Stimulated activated CD4-positive, alpha-beta T cell treated with anti-CD3 and anti-CD28 coated beads, Interleukin-2, amount 100 ng/mL, for 48 hours (primary cell): ENCODE measurements around the gene AMBRA1.

Experiments used
- DNase-seq, 2 donors: peaks; one replicate each; pipeline ENCODE4 v3.0.0-alpha.2; 2020

The AMBRA1 gene

GRCh38 chr11:46463701-46464421 is 130.0 kb downstream of the AMBRA1 start:
- no peak for DNase-seq

- DNase-seq = no peak
Observed at GRCh38 chr11:46461461-46461927, 132.3 kb downstream of the AMBRA1 start.

GRCh38 chr11:46458491-46458890 is 135.3 kb downstream of the AMBRA1 start:
- no peak for DNase-seq

- no peak for DNase-seq
Observed at GRCh38 chr11:46457659-46458424, 136.0 kb downstream of the AMBRA1 start.

- DNase-seq = no peak
Observed at GRCh38 chr11:46457021-46457420, 136.8 kb downstream of the AMBRA1 start.

- DNase-seq = no peak
Observed at GRCh38 chr11:46456269-46457001, 137.4 kb downstream of the AMBRA1 start.

- no peak for DNase-seq
Observed at GRCh38 chr11:46455834-46456233, 138.0 kb downstream of the AMBRA1 start.

GRCh38 chr11:46452918-46453517 is 140.8 kb downstream of the AMBRA1 start:
- no peak for DNase-seq

- DNase-seq = no peak
Observed at GRCh38 chr11:46451759-46452158, 142.1 kb downstream of the AMBRA1 start.

GRCh38 chr11:46450846-46451477 is 142.9 kb downstream of the AMBRA1 start:
- no peak for DNase-seq

GRCh38 chr11:46447544-46447943 is 146.3 kb downstream of the AMBRA1 start:
- DNase-seq = no peak

GRCh38 chr11:46445920-46446771 is 147.7 kb downstream of the AMBRA1 start:
- DNase-seq = no peak

- DNase-seq = no peak
Observed at GRCh38 chr11:46445192-46445919, 148.5 kb downstream of the AMBRA1 start.

GRCh38 chr11:46444305-46444704 is 149.5 kb downstream of the AMBRA1 start:
- DNase-seq = no peak

GRCh38 chr11:46438211-46438610 is 155.6 kb downstream of the AMBRA1 start:
- no peak for DNase-seq

GRCh38 chr11:46437122-46437689 is 156.6 kb downstream of the AMBRA1 start:
- no peak for DNase-seq

- DNase-seq = no peak
Observed at GRCh38 chr11:46436113-46436512, 157.7 kb downstream of the AMBRA1 start.

GRCh38 chr11:46435679-46436078 is 158.1 kb downstream of the AMBRA1 start:
- DNase-seq = no peak

- DNase-seq = no peak
Observed at GRCh38 chr11:46431211-46431610, 162.6 kb downstream of the AMBRA1 start.

GRCh38 chr11:46429717-46430116 is 164.1 kb downstream of the AMBRA1 start:
- no peak for DNase-seq

- DNase-seq = no peak
Observed at GRCh38 chr11:46427364-46427763, 166.5 kb downstream of the AMBRA1 start.
